ENCODE data around the gene F12.
"Not testable (repeated sequence)": the region's sequence is repeated elsewhere in the genome, so short reads cannot be mapped to it uniquely, and the experiment has no call there.

The F12 gene

DNA sequence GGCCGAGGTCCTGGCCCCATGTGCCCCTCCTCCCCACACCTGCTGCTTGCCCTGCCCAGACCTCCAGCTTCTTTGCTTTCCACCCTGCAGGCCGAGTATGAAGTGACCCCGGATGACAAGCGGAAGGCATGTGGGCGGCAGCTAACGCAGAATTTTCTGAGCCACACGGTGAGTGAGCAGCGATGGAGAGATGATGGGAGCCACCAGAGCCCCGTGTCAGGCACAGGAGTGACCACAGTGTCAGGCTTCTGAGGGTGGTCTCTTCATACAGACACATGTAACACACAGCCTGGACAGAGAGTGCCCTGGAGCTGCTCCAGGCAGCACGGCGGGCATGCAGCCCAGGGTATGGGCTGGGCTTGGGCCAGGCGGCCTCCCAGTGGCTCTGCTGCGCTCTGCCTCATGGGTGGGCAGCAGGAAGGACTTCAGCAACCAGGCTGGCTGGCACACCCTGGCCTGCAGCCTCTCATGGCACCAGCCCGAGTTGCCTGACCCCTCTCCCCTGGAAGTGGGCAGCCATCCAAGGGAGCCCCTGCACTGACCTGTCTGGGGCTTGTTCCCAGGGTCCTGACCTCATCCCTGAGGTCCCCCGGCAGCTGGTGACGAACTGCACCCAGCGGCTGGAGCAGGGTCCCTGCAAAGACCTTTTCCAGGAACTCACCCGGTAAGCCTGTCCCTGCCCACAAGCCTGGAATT, 22.9 kb upstream of the F12 start:
- DNase-seq, result no peak

DNA sequence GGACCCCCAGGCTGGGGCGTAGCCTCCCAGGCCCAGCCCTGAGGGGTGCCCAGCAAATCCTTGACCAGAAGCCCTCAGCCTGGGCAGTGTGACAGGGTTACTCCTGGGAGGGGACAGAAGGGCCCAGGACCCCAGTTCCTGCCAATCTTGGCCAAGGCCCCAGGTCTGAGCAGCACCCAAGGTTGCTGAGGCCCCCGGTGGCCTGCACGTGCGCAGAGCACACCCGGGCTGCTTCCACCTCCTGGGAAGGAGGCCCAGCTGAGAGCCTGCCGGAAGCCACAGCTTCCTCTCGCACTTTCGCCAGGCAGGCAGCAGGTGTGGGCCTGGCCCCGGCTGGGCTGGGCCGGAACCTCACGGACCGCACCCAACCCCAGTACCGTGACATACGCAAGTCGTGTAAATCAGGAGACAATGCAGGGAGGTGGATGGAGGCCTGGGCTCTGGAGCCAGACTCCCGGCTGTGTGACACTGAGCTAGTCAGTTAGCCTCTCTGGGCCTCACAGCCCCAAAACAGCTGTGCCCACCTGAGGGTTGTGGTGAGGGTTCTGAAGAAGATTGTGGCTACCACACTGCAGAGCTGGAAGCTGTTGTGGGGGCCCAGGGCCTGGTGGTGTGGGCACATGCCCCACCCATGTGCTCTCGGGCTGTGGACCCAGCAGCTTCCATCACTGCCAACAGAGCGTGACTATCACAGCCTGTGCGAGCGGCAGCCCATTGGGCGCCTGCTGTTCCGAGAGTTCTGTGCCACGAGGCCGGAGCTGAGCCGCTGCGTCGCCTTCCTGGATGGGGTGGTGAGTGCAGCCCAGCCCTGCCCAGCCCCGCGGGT, 22.2 kb upstream of the F12 start:
- peak; percentile 46 for DNase-seq

DNA sequence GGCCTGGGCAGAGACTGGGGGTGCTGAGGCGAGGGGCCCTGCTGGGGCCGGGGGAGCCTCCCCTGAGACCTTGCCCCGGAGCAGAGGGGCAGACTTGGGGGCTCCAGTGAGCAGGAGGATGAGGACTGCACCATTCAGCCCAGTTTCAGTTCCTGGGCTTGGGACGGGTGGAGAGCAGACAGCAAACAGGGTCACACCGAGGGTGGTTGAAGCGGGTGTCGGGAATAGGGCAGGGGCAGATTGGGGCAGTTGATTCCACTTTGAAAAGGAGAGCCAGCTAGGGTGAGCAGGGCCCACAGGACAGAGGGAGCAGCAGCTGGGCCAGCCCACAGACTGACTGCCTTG, 21.6 kb upstream of the F12 start:
- DNase-seq, result no peak

DNA sequence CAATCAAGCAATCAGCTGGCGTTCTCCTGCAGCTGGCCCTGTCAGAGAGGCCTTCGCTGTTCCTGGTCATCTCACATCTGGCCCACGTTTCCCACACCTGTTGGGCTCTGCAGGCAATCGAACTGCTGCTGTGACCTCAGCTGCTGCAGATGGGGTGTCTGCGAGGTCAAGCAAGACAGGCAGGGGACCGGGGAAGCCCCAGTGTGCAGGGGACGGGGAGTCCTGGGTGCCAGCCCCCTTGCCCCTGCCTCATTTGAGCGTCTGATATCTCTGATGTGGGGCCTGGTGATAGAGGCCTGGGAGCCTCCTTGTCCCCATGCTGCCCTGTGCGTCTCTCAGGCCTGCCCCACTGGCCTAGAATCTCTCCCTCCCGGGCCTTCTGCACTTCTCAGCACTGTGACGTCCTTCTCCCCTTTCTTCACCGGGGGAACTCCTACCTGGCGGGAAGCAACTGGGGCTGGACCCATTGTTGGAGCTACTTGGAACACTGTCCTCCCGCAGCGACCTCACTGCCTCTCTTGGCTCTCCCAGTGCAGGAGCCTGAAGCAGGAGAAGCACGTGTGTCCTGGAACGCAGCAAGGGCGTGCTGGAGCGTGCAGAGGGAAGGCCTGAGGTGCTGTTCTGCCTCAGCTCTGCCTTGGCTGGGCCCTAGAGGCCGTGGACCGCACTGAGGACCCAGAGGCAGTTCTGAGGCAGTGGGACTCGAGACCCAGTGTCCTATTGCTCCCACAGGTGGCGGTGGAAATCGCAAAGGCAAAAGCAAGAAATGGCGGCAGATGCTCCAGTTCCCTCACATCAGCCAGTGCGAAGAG, 21.0 kb upstream of the F12 start:
- no peak for DNase-seq

DNA sequence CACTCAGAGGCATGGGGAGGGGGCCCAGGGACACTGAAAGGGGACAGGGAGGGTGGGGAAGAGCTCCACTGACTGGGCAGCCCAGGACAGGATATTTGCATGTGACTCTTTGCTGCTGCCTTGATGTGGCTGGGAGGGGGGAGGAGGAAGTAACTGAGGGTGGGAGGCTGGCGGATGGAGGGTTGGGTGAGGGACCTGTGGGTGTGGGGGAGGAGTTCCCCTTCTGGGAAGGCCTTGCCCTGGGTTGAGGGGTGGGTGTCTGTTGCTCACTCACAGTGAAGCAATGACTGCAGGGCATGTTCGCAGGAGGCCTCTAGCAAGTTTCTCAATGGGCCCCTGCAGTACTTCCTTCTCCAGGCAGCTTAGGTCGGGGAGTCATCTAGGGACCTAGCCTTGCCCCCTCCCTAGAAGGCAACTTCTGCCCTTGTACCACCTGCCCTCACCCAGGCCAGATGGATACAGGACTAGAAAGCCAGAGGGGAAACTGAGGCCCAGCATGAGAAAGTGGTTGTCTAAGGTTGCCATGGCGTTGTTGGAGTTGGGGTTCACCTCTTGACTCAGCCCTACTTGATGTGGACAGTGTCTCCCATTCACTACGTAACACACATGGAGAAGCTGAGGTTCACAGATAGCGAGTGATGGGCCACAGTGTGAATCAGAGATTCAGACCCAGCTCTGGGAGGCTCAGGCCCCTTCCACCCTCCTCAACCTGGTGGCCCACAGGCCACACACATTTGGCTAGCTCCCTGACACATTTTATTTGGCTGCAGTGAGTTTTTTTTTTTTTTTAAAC, 20.1 kb upstream of the F12 start:
- peak; percentile 66 for DNase-seq

DNA sequence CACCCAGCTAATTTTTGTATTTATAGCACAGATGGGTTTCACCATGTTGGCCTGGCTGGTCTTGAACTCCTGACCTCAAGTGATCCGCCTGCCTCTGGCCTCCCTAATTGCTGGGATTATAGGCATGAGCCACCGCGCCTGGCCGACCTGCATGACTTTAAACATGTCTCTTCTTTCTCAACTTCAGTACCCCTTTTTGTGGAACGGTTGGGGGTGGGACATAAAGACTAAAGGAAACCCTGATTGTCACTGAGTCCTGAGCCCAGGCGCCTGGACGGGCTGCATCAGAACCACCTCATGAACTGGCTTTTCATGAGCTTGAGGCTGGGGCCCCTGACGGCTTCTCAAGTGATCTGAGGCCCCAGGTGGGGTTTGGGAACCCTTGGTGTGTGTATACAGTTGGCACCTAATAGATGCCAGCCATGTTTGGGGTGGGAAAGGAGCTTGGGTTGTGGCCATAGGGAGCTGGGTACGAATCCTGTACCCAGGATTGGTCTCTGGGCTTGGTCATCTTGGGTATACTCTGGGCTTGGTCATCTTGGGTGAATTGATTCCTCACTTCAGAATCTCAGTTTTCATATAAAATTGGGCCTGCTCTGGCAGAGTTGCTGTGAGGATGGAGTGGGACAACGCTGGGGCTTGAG, 19.3 kb upstream of the F12 start:
- no peak for DNase-seq

DNA sequence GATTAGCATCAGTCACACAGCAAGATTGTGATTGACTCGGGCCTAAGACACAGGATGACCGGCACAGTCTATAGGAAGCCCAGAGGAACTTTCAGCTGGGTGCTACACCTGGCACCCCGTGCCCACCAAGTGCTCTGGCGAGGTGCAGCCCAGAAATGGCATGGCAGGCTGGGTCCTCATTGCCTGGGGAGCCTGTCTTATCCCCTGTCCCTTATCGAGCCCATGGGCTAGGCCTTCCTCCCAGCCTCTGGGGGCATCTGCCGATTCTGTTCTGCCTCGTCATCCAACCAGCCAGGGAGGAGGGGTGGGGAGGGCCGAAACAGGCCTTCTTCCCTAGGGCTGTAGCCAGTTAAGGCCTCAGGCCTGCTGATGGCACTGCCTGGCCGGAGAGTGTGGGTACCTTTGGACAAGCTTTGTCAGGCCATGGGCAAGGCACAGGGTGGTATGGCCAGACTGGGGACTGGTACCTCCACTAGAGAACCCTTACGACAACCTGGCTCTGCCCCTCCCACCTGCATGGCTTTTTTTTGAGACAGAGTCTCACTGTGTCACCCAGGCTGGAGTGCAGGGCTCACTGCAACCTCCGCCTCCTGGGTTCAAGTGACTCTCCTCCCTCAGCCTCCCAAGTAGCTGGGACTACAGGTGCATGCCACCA, 18.7 kb upstream of the F12 start:
- DNase-seq, result no peak

DNA sequence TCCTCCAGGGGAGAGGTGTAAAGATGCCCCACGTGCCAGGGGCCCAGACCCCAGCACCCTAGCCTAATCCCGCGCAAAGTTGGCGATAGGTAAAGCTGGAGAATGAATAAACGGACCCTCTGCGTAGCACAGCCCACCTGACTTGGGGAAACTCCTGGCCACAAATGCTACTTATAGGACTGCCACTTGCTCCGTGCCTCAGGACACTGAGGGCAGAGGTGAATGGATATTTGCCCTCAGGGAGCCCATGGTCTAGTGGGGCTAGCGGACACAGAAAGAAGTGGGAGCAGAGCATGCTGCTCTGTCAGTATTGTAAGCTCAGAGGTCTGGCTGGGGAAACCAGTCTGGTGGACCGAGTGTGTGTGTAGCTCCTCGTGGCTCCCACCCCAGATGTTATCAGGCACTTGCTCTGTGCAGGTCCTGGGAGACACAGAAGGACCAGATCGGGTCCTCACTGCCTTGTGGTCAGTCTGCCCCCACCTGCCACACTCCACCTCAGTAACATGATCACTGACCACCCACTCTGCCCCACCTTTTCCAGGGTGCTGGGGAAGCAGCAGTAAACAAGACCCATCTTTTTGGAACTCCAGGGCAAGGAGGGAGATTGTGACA, 18.0 kb upstream of the F12 start:
- no peak for DNase-seq

DNA sequence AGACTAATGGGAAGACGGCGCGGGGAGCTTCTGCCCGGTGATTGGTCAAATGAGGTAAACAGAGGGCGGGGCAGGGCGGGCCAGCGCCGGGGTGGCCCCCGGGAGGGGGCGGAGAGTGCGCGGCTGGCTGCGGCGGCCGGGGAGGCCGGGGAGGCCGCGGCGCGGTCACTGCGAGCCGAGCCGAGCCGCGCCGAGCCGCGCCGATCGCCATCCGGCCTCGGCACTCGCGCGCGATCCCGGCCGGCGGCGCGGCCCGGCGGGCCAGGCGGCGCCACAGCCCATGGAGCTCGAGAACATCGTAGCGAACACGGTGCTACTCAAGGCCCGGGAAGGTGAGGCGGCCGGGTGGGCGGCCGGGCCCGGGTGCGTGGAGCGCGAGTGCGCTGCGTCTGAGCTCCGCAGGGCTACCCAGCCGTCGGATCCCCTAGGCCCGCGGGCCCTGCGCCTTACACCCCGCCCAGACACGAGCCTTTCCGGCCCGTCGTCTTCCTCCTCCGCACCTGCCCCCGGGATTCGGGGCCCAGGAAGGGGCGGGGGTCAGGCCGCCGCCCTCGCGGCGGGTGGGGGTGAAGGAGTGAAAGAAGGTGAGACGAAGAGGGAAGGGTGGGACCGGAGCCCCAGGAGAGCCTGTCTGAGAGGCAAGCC, 17.3 kb upstream of the F12 start, which contains the start of gene GRK6:
TSS of gene GRK6 (plus strand) at position 111 of the 645 bp plus-strand sequence. CDS start at position 281, 170 bp downstream.
- DNase-seq, result peak; percentile 48

DNA sequence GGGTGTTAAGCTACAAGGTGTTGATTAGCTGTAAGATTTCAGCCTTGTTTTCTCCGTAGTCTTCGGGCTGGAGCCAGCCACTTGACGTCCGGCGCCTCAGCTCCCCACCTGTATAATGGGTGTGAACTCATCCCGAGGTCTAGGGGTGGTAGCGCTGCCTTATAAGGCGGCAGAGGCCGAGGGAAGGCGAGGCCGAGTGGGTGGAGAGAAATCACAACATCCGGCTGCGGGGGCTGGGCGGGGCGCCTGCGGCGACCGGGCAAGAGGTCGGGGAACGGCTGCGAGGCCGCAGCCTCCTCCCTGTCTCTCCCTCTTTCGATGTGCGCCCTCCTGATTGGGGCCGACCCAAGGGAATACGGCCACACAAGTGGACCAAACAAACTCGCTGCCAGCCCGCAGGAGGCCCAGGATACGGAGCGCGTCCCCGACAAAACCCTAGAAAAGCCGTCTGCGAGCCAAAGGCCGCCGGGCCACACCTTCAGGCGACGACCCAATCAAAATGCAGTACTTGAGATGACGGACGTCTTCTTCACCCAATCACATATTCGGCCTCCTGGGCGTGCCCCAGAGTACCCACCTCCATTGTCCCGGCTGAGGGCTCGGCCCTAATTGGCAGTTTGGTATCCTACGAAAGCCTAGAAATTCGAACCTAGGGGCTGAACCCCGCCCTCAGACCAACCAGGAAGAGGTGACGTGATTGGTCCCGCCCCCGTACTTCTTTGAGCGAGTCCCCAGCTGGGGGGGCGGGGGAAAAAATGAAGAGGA, 16.6 kb upstream of the F12 start:
- peak; percentile 99 for DNase-seq

DNA sequence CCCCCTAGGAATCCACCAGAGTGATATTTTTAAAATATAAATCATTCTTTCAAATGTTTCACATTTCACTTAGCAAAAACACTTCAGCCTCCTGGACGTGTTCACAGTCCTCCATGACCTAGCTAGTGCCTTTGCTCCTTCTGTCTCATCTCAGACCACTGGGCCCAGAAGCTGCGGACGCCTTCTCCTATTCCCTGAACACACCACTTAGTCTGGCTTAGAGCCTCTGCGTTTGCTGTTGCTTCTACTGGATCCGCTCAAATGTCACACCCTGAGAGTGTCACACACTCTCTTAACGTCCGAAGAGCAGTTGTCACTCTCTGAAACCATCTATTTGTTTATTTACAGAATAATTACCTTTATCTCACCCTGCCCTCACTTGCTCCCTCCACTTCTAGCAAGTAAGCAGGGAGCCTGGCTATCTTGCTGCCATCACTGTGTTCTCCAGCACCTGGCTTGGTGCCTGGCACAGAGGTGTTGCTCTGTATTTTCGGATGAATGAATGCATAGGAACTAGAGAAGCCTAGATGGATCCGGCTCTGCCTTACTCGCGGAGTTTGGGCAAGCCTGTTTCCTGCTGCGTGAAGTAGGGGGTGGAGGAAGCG, 15.9 kb upstream of the F12 start:
- DNase-seq, result no peak

DNA sequence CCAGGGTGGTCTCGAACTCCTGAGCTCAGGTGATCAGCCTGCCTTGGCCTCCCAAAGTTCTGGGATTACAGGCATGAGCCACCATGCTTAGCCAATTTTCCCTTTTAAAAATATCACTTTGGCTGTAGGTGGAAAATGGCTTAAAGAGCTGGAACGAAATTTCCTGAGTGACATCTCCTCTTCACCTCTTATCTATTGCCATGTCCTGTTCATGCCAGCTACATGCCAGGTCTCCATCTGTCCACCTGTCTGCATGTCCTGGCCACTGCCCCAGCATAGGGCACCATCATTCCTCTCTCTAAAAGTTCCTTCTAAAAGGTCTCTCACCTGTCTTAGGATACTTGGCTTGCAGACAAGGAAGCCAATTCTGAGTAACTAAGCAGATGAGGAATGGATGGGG, 14.3 kb upstream of the F12 start:
- DNase-seq, result no peak

DNA sequence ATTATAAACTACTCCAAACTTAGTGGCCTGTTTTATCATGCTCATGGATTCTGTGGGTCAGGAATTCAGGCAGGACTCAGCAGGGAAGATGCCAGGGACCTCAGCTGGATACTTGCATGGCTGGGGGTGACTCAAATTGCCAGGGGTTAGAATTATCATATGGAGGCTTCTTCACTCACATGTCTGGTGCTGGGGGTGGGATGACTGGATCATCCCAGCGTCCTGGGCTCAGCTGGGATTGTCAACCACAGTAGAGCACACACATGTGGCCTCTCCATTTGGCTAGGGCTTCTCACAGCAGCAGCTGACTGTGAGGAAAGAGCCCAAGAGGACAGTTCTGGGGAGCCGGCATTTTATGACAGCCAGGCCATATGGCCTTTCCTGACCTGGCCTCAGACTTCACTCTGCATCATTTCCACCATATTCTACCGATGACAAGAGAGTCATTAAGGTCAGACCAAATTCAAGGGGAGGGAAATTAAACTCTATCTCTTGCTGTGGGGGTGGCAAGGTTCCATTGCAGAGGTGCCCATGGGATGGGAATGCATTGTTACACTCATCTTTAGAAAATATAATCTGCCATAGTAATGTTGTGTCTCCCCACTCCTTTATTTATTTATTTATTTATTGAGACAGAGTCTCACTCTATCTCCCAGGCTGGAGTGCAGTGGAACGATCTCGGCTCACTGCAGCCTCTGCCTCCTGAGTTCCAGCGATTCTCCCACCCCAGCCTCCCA, 11.9 kb upstream of the F12 start:
- no peak for DNase-seq

DNA sequence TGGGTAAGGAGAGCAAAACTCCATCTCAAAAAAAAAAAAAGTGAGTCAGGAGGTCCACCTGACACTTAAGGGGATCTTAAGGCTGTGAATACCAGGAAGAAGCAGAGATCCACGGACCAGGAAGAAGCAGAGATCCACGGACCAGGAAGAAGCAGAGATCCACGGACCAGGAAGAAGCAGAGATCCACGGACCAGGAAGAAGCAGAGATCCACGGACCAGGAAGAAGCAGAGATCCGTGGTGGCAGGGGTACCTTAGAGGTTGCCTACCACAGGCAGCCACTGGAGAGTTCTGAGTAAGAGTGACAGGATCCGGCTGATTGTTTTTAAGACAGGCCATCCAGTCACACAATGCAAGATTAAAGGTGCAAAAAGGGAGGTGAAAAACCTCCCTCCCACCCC, 11.1 kb upstream of the F12 start:
- not testable (repeated sequence) for DNase-seq

DNA sequence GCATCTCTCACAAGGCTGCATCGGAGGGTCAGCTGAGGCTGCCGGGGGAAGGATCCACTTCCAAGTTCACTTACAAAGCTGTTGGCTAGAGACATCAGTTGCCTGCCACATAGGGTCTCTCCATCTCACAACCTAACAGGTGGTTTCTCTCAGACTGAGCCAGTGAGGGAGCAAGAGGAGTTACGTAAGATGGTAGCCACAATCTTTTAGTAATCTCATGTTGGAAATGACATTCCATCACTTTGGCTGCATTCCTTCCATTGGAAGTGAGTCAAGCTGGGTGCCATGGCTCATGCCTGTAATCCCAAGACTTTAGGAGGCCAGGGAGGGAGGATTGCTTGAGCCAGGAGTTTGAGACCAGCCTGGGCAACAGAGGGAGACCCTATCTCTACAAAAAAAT, 9.7 kb upstream of the F12 start:
- no peak for DNase-seq

DNA sequence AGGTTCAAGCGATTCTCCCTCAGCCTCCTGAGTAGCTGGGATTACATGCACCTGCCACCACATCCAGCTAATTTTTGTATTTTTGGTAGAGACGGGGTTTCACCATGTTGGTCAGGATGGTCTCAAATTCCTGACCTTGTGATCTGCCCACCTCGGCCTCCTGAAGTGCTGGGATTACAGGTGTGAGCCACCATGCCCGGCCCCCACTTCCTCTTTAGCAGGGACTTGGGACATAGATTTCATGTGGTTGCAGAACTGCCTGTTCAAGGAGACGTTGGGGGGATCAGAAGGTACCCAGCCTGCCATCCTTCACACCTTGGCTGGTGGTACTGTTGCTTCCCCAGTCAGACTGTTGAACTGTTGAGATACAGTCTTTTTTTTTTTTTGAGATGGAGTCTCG, 7.7 kb upstream of the F12 start:
- not testable (repeated sequence) for DNase-seq

DNA sequence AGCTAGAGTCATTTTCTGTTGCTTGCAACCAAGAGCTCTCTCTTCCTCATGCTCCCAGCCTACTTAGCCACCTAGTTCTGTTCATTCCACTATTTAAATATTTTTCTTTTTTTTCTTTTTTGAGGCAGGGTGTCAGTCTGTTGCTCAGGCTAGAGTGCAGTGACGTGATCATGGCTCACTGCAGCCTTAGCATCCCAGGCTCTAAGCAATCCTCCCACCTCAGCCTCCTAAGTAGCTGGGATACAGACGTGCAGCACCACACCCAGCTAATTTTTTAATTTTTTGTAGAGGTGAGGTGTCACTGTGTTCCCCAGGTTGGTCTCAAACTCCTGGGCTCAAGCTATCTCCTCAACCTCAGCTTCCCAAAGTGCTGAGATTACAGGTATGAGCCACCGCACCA, 5.1 kb upstream of the F12 start:
- no peak for DNase-seq

DNA sequence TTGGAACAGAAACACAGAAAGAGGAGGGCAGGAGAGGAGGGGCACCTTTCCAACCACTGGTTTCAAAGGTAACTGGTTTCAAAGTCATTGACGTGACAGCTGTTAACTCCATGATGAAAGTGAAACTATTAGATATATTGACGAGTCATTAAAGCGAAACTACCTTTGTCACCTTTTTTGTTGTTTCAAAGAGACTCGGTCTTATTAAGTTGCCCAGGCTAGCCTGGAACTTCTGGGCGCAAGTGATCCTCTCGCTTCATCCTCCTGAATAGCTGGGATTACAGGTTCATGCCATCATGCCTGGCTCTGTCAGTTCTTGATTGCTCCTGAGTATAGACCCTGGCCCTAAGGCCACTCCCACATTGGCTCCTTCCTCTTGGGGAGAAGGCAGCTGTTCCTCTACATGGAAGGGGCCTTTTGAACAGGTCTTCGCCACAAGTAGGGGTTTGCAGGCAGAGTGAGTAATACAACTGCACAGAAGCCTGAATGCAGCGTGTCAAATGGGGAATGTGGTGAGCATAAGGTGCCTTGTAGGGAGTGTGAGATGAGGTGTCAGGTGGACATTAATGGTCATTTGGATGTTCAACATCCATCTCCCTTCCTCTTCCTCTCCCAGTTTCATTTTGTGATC, 3.4 kb upstream of the F12 start:
- no peak for DNase-seq
